Liver (tissue), 9 donors: Measurements from ENCODE around the gene FOXJ2. TPM values are rescaled to one million over a fixed set of nuclear protein-coding genes. Genes with fewer than 3 reads are reported as not detected.

ENCODE experiments used
- DNase-seq: peaks from one replicate; pipeline ENCODE4 v3.0.0-alpha.2; 2017; ENCODE audit warnings: low spot score
- H3K27ac ChIP-seq, 2 donors: one replicate each; pipeline ENCODE4 v1.7.0; 2013; ENCODE audit warnings: inconsistent platforms in 2 of 2, low read length in 2 of 2, control low read depth in 1 of 2, low read depth in 1 of 2, mild to moderate bottlenecking in 1 of 2
- H3K27me3 ChIP-seq, 4 donors: one replicate each; pipeline versions ENCODE4 v1.6.1 to v1.7.0; 2013; ENCODE audit warnings: low read length in 3 of 4, inconsistent platforms in 1 of 4, mild to moderate bottlenecking in 1 of 4, moderate library complexity in 1 of 4; ENCODE audit not compliant: control insufficient read depth in 4 of 4, insufficient read depth in 4 of 4
- H3K36me3 ChIP-seq, 4 donors: one replicate each; pipeline versions ENCODE4 v1.6.1 to v1.7.0; 2013; ENCODE audit warnings: low read length in 3 of 4, mild to moderate bottlenecking in 3 of 4, low read depth in 1 of 4, moderate library complexity in 1 of 4; ENCODE audit not compliant: control insufficient read depth in 4 of 4, insufficient read depth in 3 of 4
- H3K4me1 ChIP-seq, 4 donors: one replicate each; pipeline versions ENCODE4 v1.6.1 to v1.7.0; 2013; ENCODE audit warnings: low read length in 3 of 4, mild to moderate bottlenecking in 3 of 4, moderate library complexity in 1 of 4; ENCODE audit not compliant: control insufficient read depth in 4 of 4, insufficient read depth in 4 of 4
- H3K4me3 ChIP-seq, 3 donors: one replicate each; pipeline versions ENCODE4 v1.6.1 to v1.7.0; 2013; ENCODE audit warnings: low read length in 3 of 3, control low read depth in 1 of 3, low read depth in 1 of 3, mild to moderate bottlenecking in 1 of 3
- H3K9ac ChIP-seq, 2 donors: one replicate each; pipeline ENCODE4 v1.7.0; 2013; ENCODE audit warnings: low read length in 2 of 2, mild to moderate bottlenecking in 2 of 2, moderate library complexity in 2 of 2, control low read depth in 1 of 2, low read depth in 1 of 2
- H3K9me3 ChIP-seq, 4 donors: one replicate each; pipeline versions ENCODE4 v1.6.1 to v1.7.0; 2013; ENCODE audit warnings: low read length in 3 of 4; ENCODE audit not compliant: control insufficient read depth in 4 of 4
- EGR1 ChIP-seq, 2 donors: IDR thresholded peaks; 2 replicates each; pipeline ENCODE4 v1.6.1; 2016 to 2018; ENCODE audit warnings: antibody characterized with exemption in 2 of 2, low read depth in 2 of 2
- FOXA1 ChIP-seq: IDR thresholded peaks from 2 replicates; pipeline ENCODE4 v1.6.1; 2016; ENCODE audit warnings: antibody characterized with exemption
- FOXA2 ChIP-seq: IDR thresholded peaks from 2 replicates; pipeline ENCODE4 v1.6.1; 2016; ENCODE audit warnings: antibody characterized with exemption
- GABPA ChIP-seq, 2 donors: IDR thresholded peaks in 1 of 2; conservative IDR thresholded peaks in 1 of 2; 2 replicates each; pipeline ENCODE4 v1.6.1; 2016; ENCODE audit warnings: antibody characterized with exemption in 2 of 2, mild to moderate bottlenecking in 1 of 2, moderate library complexity in 1 of 2
- HNF4A ChIP-seq, 2 donors: conservative IDR thresholded peaks; 2 replicates each; pipeline ENCODE4 v1.6.1; 2016; ENCODE audit warnings: antibody characterized with exemption in 2 of 2, mild to moderate bottlenecking in 2 of 2
- HNF4G ChIP-seq: IDR thresholded peaks from 2 replicates; pipeline ENCODE4 v1.6.1; 2016; ENCODE audit warnings: antibody characterized with exemption
- JUND ChIP-seq, 2 donors: IDR thresholded peaks; 2 replicates each; pipeline ENCODE4 v1.6.1; 2016; ENCODE audit warnings: antibody characterized with exemption in 2 of 2
- NR2F2 ChIP-seq: IDR thresholded peaks from 2 replicates; pipeline ENCODE4 v1.6.1; 2016; ENCODE audit warnings: antibody characterized with exemption
- RAD21 ChIP-seq, 2 donors: IDR thresholded peaks; 2 replicates each; pipeline ENCODE4 v1.6.1; 2016; ENCODE audit warnings: antibody characterized with exemption in 2 of 2, mild to moderate bottlenecking in 2 of 2
- RXRA ChIP-seq, 2 donors: IDR thresholded peaks; 2 replicates each; pipeline ENCODE4 v1.6.1; 2017 to 2018; ENCODE audit warnings: antibody characterized with exemption in 2 of 2, mild to moderate bottlenecking in 1 of 2
- SP1 ChIP-seq: IDR thresholded peaks from 2 replicates; pipeline ENCODE4 v1.6.1; 2018; ENCODE audit warnings: antibody characterized with exemption, mild to moderate bottlenecking
- TAF1 ChIP-seq: conservative IDR thresholded peaks from 2 replicates; pipeline ENCODE4 v1.6.1; 2016; ENCODE audit warnings: antibody characterized with exemption, mild to moderate bottlenecking
- YY1 ChIP-seq: IDR thresholded peaks from 2 replicates; pipeline ENCODE4 v1.6.1; 2016; ENCODE audit warnings: antibody characterized with exemption, mild to moderate bottlenecking
- WGBS: extraction: QIAGEN DNeasy Blood & Tissue Kit; methylation state at CpG from one replicate; pipeline ENCODE4 v1.1.7; 2013; 5-methylcytosine and 5-hydroxymethylcytosine counted together
- polyA plus RNA-seq, 2 donors: library from polyadenylated mRNA; stranded (reverse) in 1 of 2; unstranded in 1 of 2; fragments of 200-250 nt in 1 of 2; fragments of >200 nt in 1 of 2; fragmentation: Nextera tagmentation in 1 of 2; extraction: Ambion mirVana in 1 of 2; gene quantifications; one replicate each; pipeline versions ENCODE4 v1.2.1 to v1.2.3, GENCODE V29; 2013 to 2015
- total RNA-seq, 2 donors: library from RNA; depleted of rRNA; stranded (reverse); fragments of >200 nt; gene quantifications; one replicate each; pipeline ENCODE4 v1.2.3, GENCODE V29; 2014
- TF ChIP-seq, protein P1 (sequence below): fragments of 150-350 bp; IDR thresholded peaks from 2 replicates; pipeline ENCODE4 v1.5.1; 2017; ENCODE audit warnings: improper control_type of control experiment, low read depth, low read length; ENCODE audit not compliant: missing input control
- TF ChIP-seq, protein P2 (sequence below): IDR thresholded peaks from 2 replicates; pipeline ENCODE4 v1.6.1; 2016; ENCODE audit warnings: antibody characterized with exemption, mild to moderate bottlenecking
- TF ChIP-seq, protein P3 (sequence below): IDR thresholded peaks from 2 replicates; pipeline ENCODE4 v1.6.1; 2016; ENCODE audit warnings: antibody characterized with exemption
- TF ChIP-seq, protein P4 (sequence below): IDR thresholded peaks from 2 replicates; pipeline ENCODE4 v1.6.1; 2016; ENCODE audit warnings: antibody characterized with exemption
- TF ChIP-seq, protein P5 (sequence below): IDR thresholded peaks from 2 replicates; pipeline ENCODE4 v1.6.1; 2016; ENCODE audit warnings: antibody characterized with exemption
- donor health status: healthy.
- donor health status: healthy.
- donor health status: healthy.
- donor health status: healthy.
- donor health status: healthy.

The FOXJ2 gene
- total and polyA plus RNA-seq, 4 donors, result 2.3 to 9.2 (median 3.7) TPM

DNA sequence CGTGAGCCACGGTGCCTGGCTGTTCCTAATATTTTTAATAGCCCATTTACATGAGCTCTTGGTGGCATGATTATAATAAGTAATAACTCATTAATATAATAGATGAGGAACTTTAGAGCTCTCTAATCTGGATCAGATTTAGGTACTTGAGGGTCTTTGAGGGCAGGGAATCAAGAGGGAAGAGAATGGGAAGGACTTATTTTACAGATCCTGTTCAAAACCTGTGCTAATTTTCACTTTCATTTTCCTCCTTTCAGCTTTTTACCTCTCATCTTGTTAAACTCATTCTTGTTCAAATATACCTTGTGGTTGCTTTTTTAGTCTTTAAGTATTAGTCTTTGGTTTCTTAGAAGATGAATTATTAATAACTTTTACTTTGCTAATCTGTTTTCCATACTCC, 55.1 kb downstream of the FOXJ2 start:
- DNase-seq, result no peak
- peaks cover 7 to 19% (median 15%) of the 10 kb centered on the region in 4 donors for H3K4me1 ChIP-seq
- no peak for TF ChIP-seq HNF4A (conservative IDR thresholded peaks at IDR 0.05)
- no peak for TF ChIP-seq FOXA1
- TF ChIP-seq GABPA (IDR thresholded peaks at IDR 0.05 in 1 of 2, conservative IDR thresholded peaks at IDR 0.05 in 1 of 2), result no peak
- TF ChIP-seq JUND (IDR thresholded peaks at IDR 0.05), result no peak
- TF ChIP-seq RAD21 (IDR thresholded peaks at IDR 0.05), result no peak
- TF ChIP-seq SP1, result no peak
- no peak for TF ChIP-seq TAF1
- TF ChIP-seq, protein P1, sequence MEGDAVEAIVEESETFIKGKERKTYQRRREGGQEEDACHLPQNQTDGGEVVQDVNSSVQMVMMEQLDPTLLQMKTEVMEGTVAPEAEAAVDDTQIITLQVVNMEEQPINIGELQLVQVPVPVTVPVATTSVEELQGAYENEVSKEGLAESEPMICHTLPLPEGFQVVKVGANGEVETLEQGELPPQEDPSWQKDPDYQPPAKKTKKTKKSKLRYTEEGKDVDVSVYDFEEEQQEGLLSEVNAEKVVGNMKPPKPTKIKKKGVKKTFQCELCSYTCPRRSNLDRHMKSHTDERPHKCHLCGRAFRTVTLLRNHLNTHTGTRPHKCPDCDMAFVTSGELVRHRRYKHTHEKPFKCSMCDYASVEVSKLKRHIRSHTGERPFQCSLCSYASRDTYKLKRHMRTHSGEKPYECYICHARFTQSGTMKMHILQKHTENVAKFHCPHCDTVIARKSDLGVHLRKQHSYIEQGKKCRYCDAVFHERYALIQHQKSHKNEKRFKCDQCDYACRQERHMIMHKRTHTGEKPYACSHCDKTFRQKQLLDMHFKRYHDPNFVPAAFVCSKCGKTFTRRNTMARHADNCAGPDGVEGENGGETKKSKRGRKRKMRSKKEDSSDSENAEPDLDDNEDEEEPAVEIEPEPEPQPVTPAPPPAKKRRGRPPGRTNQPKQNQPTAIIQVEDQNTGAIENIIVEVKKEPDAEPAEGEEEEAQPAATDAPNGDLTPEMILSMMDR, result no peak
- TF ChIP-seq, protein P2, sequence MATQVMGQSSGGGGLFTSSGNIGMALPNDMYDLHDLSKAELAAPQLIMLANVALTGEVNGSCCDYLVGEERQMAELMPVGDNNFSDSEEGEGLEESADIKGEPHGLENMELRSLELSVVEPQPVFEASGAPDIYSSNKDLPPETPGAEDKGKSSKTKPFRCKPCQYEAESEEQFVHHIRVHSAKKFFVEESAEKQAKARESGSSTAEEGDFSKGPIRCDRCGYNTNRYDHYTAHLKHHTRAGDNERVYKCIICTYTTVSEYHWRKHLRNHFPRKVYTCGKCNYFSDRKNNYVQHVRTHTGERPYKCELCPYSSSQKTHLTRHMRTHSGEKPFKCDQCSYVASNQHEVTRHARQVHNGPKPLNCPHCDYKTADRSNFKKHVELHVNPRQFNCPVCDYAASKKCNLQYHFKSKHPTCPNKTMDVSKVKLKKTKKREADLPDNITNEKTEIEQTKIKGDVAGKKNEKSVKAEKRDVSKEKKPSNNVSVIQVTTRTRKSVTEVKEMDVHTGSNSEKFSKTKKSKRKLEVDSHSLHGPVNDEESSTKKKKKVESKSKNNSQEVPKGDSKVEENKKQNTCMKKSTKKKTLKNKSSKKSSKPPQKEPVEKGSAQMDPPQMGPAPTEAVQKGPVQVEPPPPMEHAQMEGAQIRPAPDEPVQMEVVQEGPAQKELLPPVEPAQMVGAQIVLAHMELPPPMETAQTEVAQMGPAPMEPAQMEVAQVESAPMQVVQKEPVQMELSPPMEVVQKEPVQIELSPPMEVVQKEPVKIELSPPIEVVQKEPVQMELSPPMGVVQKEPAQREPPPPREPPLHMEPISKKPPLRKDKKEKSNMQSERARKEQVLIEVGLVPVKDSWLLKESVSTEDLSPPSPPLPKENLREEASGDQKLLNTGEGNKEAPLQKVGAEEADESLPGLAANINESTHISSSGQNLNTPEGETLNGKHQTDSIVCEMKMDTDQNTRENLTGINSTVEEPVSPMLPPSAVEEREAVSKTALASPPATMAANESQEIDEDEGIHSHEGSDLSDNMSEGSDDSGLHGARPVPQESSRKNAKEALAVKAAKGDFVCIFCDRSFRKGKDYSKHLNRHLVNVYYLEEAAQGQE, result no peak
- no peak for TF ChIP-seq YY1
- TF ChIP-seq, protein P3, sequence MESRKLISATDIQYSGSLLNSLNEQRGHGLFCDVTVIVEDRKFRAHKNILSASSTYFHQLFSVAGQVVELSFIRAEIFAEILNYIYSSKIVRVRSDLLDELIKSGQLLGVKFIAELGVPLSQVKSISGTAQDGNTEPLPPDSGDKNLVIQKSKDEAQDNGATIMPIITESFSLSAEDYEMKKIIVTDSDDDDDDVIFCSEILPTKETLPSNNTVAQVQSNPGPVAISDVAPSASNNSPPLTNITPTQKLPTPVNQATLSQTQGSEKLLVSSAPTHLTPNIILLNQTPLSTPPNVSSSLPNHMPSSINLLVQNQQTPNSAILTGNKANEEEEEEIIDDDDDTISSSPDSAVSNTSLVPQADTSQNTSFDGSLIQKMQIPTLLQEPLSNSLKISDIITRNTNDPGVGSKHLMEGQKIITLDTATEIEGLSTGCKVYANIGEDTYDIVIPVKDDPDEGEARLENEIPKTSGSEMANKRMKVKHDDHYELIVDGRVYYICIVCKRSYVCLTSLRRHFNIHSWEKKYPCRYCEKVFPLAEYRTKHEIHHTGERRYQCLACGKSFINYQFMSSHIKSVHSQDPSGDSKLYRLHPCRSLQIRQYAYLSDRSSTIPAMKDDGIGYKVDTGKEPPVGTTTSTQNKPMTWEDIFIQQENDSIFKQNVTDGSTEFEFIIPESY, result no peak
- TF ChIP-seq, protein P4, sequence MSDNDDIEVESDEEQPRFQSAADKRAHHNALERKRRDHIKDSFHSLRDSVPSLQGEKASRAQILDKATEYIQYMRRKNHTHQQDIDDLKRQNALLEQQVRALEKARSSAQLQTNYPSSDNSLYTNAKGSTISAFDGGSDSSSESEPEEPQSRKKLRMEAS, result no peak
- TF ChIP-seq RXRA (IDR thresholded peaks at IDR 0.05), result no peak
- TF ChIP-seq NR2F2, result no peak
- TF ChIP-seq FOXA2, result no peak
- TF ChIP-seq HNF4G, result no peak
- TF ChIP-seq, protein P5, sequence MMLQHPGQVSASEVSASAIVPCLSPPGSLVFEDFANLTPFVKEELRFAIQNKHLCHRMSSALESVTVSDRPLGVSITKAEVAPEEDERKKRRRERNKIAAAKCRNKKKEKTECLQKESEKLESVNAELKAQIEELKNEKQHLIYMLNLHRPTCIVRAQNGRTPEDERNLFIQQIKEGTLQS, result no peak
- no peak for TF ChIP-seq EGR1 (IDR thresholded peaks at IDR 0.05; ENCODE audit: low read depth in 2 of 2)
- no peaks in the 10 kb centered on the region for H3K27me3 ChIP-seq
- no peaks in the 10 kb centered on the region for H3K9me3 ChIP-seq
- H3K4me3 ChIP-seq, result no peak overlapping the region
- WGBS, result 95% methylated on average over 2 of the region's 2 CpGs
- H3K36me3 ChIP-seq, result peaks cover 12 to 30% (median 24%) of the 10 kb centered on the region in 4 donors
- no peak overlapping the region for H3K27ac ChIP-seq
- no peak overlapping the region for H3K9ac ChIP-seq
